Stimulated activated CD4-positive, alpha-beta T cell treated with anti-CD3 and anti-CD28 coated beads, TNF-alpha, amount 100 ng/mL, for 4 hours (primary cell): ENCODE measurements around the gene GPR63.

Experiments
- DNase-seq, 3 experiments: peaks; one replicate each; pipeline ENCODE4 v3.0.0-alpha.2; 2020; ENCODE audit warnings: low read depth in 3 of 3

The GPR63 gene

DNA sequence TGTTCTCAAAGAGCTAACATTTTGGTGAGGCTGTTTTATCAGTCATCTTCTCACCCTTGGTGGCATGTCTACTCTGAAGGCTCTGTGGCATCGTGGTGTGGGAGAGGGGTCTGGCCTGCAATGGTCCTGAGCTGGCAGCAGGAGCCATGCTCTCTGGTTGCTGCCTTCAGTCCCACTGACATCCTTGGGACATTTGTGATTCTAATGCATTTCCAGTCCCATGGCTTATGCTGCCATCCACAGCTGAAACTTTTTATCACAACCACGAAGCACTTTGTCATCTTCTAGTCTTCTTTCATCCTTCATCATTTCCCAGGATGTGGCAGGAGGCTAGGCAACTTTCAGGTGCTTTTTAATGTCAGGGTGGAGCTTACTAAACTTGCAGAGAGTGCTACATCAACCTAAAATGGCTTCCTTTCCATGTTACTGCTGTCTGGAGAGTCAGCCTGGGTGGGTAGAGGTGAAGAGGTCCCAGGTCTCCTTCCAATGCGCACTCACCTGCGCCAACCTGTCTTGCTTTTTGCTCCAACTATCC lies 77.1 kb downstream of the GPR63 start:
- DNase-seq = no peak

DNA sequence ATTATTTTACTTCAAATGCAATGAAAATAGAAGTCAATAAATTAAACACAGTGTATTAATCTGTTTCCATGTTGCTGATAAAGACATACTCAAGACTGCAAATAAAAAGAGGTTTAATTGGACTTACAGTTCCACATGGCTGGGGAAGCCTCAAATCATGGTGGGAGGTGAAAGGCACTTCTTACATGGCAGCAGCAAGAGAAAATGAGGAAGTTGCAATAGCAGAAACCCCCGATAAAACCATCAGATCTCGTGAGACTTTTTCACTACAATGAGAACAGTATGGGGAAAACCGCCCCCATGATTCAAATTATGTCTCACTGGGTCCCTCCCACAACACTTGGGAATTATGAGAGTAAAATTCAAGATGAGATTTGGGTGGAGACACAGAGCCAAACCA lies 82.2 kb downstream of the GPR63 start:
- no peak for DNase-seq

GRCh38 chr6:96749891-96750290 lies 87.4 kb downstream of the GPR63 start:
- no peak for DNase-seq
